KMS-11 (cell line): ENCODE data around the gene AHCYL2.

ENCODE experiments used
- H2AFZ ChIP-seq: fragments of 200-600 bp; sonication (generic); 2 replicates; pipeline ENCODE4 v1.6.1; 2016; ENCODE audit warnings: antibody characterized with exemption, mixed run types, low read depth
- H3K27ac ChIP-seq: fragments of 200-600 bp; sonication (generic); 2 replicates; pipeline ENCODE4 v1.6.1; 2016; ENCODE audit warnings: mild to moderate bottlenecking, mixed run types
- H3K27me3 ChIP-seq: fragments of 200-600 bp; sonication (generic); 2 replicates; pipeline ENCODE4 v1.6.1; 2017; ENCODE audit warnings: mild to moderate bottlenecking, low read depth, mixed run types, moderate library complexity; ENCODE audit not compliant: insufficient read depth
- H3K36me3 ChIP-seq: fragments of 200-600 bp; sonication (generic); 2 replicates; pipeline ENCODE4 v1.6.1; 2017; ENCODE audit warnings: mild to moderate bottlenecking, mixed run types; ENCODE audit not compliant: insufficient read depth
- H3K4me1 ChIP-seq: fragments of 200-600 bp; sonication (generic); 2 replicates; pipeline ENCODE4 v1.6.1; 2016; ENCODE audit warnings: mild to moderate bottlenecking, low read depth, mixed run types; ENCODE audit not compliant: poor library complexity, severe bottlenecking
- H3K4me2 ChIP-seq: fragments of 200-600 bp; sonication (generic); 2 replicates; pipeline ENCODE4 v1.7.0; 2016; ENCODE audit warnings: mild to moderate bottlenecking, mixed run types
- H3K4me3 ChIP-seq: fragments of 200-600 bp; sonication (generic); IDR thresholded peaks from 2 replicates; pipeline ENCODE4 v1.6.1; 2017; ENCODE audit warnings: low read depth, low read length, mixed read lengths; ENCODE audit not compliant: insufficient read depth
- H3K79me2 ChIP-seq: fragments of 200-600 bp; sonication (generic); 2 replicates; pipeline ENCODE4 v1.6.1; 2016; ENCODE audit warnings: low read depth, mixed run types; ENCODE audit not compliant: insufficient read depth
- H3K9ac ChIP-seq: fragments of 200-600 bp; sonication (generic); 2 replicates; pipeline ENCODE4 v1.6.1; 2016; ENCODE audit warnings: mild to moderate bottlenecking, mixed run types
- H4K20me1 ChIP-seq: fragments of 200-600 bp; sonication (generic); 2 replicates; pipeline ENCODE4 v1.6.1; 2016; ENCODE audit warnings: mild to moderate bottlenecking, mixed run types; ENCODE audit not compliant: insufficient read depth
- TF ChIP-seq, protein P1 (sequence below): fragments of 200-600 bp; sonication (generic); conservative IDR thresholded peaks from 2 replicates; pipeline ENCODE4 v1.6.1; 2017; ENCODE audit warnings: low read depth, mild to moderate bottlenecking, antibody characterized with exemption, low read length, moderate library complexity, mixed read lengths

Gene AHCYL2

GRCh38 chr7:129393255-129393654 lies 168.4 kb downstream of the AHCYL2 start:
- H3K4me3 ChIP-seq = no peak overlapping the region
- TF ChIP-seq, protein P1, sequence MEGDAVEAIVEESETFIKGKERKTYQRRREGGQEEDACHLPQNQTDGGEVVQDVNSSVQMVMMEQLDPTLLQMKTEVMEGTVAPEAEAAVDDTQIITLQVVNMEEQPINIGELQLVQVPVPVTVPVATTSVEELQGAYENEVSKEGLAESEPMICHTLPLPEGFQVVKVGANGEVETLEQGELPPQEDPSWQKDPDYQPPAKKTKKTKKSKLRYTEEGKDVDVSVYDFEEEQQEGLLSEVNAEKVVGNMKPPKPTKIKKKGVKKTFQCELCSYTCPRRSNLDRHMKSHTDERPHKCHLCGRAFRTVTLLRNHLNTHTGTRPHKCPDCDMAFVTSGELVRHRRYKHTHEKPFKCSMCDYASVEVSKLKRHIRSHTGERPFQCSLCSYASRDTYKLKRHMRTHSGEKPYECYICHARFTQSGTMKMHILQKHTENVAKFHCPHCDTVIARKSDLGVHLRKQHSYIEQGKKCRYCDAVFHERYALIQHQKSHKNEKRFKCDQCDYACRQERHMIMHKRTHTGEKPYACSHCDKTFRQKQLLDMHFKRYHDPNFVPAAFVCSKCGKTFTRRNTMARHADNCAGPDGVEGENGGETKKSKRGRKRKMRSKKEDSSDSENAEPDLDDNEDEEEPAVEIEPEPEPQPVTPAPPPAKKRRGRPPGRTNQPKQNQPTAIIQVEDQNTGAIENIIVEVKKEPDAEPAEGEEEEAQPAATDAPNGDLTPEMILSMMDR = no peak
- H4K20me1 ChIP-seq = no peaks in the 10 kb centered on the region
- H3K9ac ChIP-seq = no peak overlapping the region
- H3K27ac ChIP-seq = no peak overlapping the region
- no peaks in the 10 kb centered on the region for H3K79me2 ChIP-seq
- peaks cover 31% of the 10 kb centered on the region for H3K4me1 ChIP-seq
- no peaks in the 10 kb centered on the region for H3K27me3 ChIP-seq
- no peaks in the 10 kb centered on the region for H3K36me3 ChIP-seq
- H3K4me2 ChIP-seq = no peak overlapping the region
- H2AFZ ChIP-seq = no peak overlapping the region

DNA sequence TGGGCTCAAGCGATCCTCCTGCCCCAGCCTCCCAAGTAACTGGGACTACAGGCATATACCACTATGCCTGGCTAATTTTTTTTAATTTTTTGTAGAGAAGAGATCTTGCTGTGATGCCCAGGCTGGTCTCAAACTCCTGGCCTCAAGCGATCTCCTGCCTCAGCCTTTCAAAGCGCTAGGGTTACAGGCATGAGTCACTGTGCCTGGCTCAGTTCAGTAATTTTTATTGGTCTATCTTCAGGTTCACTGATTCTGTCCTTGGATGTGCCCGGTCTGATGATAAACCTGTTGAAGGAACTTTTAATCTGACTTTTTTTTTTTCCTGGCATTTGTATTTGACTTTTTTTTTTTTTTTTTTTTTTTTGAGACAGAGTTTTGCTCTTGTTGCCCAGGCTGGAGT lies 169.3 kb downstream of the AHCYL2 start:
- no peaks in the 10 kb centered on the region for H4K20me1 ChIP-seq
- H2AFZ ChIP-seq = no peak overlapping the region
- no peak overlapping the region for H3K27ac ChIP-seq
- H3K4me2 ChIP-seq = no peak overlapping the region
- no peaks in the 10 kb centered on the region for H3K27me3 ChIP-seq
- H3K9ac ChIP-seq = no peak overlapping the region
- H3K4me3 ChIP-seq = no peak overlapping the region
- H3K4me1 ChIP-seq = peaks cover 31% of the 10 kb centered on the region
- no peaks in the 10 kb centered on the region for H3K36me3 ChIP-seq
- TF ChIP-seq, protein P1 = no peak
- H3K79me2 ChIP-seq = no peaks in the 10 kb centered on the region

- Histone ChIP-seq H3K27ac (no peak overlapping the region), H2AFZ (no peak overlapping the region), H3K79me2 (no peaks in the 10 kb centered on the region), H3K4me1 (peaks cover 42% of the 10 kb centered on the region), H3K27me3 (no peaks in the 10 kb centered on the region), H4K20me1 (no peaks in the 10 kb centered on the region), H3K9ac (no peak overlapping the region), H3K36me3 (no peaks in the 10 kb centered on the region), H3K4me2 (no peak overlapping the region), H3K4me3 (no peak overlapping the region)
- TF ChIP-seq, protein P1 = no peak
These were observed 170.4 kb downstream of the AHCYL2 start for GRCh38 chr7:129394982-129395914.

DNA sequence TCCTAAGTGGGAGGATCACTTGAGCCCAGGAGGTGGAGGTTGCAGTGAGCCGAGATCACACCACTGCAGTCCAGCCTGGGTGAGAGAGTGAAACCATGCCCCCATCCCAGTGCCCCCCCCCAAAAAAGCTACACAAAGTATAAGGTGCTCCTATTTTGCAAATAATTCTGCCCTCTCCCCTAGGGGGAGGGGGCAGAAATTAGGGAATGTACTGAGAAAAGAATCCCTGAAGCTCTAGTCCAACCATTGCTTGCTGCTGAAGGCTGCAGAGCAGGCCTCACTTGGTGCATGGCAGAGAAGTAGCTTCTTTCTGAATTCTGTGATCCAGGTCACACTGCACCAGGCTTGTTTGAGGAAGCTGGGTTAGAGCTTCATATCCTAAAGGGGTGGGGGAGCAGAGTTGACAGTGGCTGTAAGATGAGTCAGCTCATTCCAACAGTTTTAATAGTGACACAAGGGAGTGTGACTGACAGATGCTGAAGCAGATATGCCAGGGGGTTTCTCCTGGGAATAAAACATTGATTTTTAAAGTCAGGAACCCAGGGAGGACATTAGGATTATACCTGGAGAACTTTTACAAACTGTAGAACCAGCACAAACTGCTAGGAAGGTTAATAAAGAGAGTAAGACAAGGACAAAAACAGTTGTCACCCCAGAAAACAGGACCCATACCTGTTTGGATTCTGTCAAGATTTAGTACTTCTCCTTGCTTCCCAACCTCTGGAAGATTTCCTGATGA lies 176.6 kb downstream of the AHCYL2 start:
- Histone ChIP-seq H3K4me2 (peak overlapping the region; percentile 82), H3K9ac (peak overlapping the region; percentile 68; the same call in 1 of the 2 replicates), H3K79me2 (no peaks in the 10 kb centered on the region), H4K20me1 (no peaks in the 10 kb centered on the region), H3K27ac (peak overlapping the region; percentile 91), H2AFZ (peak overlapping the region; percentile 2; the same call in 1 of the 2 replicates), H3K36me3 (no peaks in the 10 kb centered on the region), H3K27me3 (no peaks in the 10 kb centered on the region), H3K4me1 (peaks cover 73% of the 10 kb centered on the region), H3K4me3 (no peak overlapping the region)
- TF ChIP-seq, protein P1 = no peak
